ENCODE measurements around the gene ALOX15. TPM values are rescaled to one million over a fixed set of nuclear protein-coding genes. Genes with fewer than 3 reads are reported as not detected.
"Not testable (repeated sequence)": the region's sequence is repeated elsewhere in the genome, so short reads cannot be mapped to it uniquely, and the experiment has no call there.

The ALOX15 gene, protein sequence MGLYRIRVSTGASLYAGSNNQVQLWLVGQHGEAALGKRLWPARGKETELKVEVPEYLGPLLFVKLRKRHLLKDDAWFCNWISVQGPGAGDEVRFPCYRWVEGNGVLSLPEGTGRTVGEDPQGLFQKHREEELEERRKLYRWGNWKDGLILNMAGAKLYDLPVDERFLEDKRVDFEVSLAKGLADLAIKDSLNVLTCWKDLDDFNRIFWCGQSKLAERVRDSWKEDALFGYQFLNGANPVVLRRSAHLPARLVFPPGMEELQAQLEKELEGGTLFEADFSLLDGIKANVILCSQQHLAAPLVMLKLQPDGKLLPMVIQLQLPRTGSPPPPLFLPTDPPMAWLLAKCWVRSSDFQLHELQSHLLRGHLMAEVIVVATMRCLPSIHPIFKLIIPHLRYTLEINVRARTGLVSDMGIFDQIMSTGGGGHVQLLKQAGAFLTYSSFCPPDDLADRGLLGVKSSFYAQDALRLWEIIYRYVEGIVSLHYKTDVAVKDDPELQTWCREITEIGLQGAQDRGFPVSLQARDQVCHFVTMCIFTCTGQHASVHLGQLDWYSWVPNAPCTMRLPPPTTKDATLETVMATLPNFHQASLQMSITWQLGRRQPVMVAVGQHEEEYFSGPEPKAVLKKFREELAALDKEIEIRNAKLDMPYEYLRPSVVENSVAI
- under 1 TPM; 0.17 to 0.36 (median 0.32) TPM for polyA plus RNA-seq (ENCODE audit: insufficient read length in 3 of 3)
- long read RNA-seq, donor 1 = 0 reads
- long read RNA-seq, donor 2 = 0 reads
- long read RNA-seq, donor 3 = 0 reads
- long read RNA-seq, donor 4 = 0 reads
- long read RNA-seq, donor 5 = 0 reads
- long read RNA-seq, donor 6 = 0 reads
- long read RNA-seq, donor 7 = 0 reads
- long read RNA-seq, donor 8 = 0 reads
- long read RNA-seq, donor 9 = 0 reads
- long read RNA-seq, donor 10 = 0 reads
- long read RNA-seq, donor 11 = 0 reads
- long read RNA-seq, donor 12 = 0 reads
- long read RNA-seq, donor 13 = 0 reads
- long read RNA-seq, donor 14 = 0 reads
- long read RNA-seq, donor 15 = 0 reads
- long read RNA-seq, donor 16 = 0 reads

DNA sequence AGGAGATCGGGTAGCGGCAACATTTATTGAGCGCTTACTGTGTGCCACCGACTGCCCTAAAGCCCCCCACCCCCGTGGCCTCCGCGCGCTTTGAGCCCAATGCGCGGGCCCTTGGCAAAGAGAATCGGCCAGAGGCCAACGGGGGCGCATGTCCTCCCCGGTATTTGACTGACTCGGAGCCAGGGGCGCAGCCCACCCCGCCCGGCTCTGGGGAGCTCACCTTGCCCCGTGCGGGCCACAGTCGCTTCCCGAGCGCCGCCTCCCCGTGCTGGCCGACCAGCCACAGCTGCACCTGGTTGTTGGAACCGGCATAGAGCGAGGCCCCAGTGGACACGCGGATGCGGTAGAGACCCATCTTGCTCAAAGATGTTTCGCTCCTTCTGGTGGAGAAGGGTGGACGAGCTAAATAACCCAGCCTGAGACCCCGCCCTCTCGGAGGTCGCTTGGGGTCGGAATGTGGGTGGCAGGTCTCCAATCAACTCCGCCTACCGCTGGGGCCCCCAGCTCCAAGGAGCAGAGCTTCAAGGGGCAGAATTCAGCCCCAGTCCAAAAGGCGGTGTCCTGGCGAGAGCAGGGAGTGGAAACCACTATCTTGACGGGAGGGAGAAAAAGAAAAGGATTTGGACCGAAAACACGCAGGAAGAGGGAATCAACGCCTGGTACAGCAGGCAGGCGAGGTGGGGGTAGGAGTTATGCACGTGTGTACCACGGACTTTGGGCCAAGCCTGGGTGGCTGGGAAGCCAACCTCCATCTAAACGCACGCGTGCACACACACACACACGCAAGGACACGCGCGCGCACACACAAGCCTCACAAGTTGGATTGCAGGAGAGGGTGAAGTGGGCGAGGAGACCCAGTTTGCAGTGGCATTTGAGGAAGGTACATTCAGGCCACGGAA lies at the start of gene ALOX15:
Gene ALOX15 (minus strand): TSS at position 382 of the 899 bp plus-strand sequence. CDS start 27 bp downstream, at position 355.
- DNase-seq (ENCODE audit: extremely low read depth in 1 of 11, low read depth in 9 of 11, low spot score in 4 of 11) = no peak

DNA sequence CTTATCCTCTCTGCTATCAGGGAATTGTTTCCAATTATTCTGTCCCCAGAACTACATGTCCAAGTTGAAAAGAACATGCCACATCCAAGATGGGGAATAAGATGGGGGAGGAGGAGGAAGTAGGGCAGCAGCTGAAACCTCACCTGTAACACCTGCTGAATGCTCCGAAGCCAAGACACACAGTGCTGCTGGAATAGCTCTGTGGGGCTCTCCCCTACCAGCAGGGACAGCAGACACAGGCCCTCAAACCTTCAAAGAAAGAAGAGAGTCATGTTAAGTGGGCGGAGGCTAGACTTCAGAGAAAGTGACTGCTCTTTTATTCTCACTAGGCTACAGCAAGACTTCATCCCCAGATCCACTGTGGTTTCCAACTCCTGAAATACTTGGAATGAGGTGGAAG lies 49.3 kb upstream of the ALOX15 start:
- DNase-seq (ENCODE audit: extremely low read depth in 1 of 11, low read depth in 9 of 11, low spot score in 4 of 11) = no peak

DNA sequence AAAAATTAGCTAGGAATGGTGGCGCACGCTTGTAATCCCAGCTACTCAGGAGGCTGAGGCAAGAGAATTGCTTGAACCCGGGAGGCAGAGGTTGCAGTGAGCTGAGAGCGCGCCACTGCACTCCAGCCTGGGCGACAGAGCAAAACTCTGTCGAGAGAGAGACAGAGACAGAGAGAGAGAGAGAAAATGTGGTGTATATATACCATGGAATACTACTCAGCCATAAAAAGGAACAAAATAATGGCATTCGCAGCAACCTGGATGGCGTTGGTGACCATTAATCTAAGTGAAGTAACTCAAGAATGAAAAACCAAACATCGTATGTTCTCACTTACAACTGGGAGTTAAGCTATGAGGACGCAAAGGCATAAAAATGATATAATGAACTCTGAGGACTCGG lies 48.4 kb upstream of the ALOX15 start:
- not testable (repeated sequence) for DNase-seq (ENCODE audit: extremely low read depth in 1 of 11, low read depth in 9 of 11, low spot score in 4 of 11)

DNA sequence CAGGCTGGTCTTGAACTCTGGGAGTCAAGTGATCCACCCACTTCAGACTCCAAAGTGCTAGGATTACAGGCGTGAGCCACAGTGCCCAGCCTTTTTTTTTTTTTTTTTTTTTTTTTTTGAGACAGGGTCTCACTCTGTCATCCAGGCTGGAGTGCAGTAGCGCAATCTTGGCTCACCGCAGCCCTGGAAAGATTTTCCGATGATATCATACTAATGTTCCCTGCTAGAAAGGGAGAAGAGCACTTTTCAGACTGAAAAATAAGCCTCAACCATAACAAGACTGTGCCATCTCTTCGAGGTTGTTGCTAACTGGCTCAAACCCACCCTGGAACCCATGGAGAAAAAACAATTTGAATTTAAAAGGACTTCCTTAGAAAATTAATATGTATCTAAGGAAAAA lies 42.3 kb upstream of the ALOX15 start:
- DNase-seq (ENCODE audit: extremely low read depth in 1 of 11, low read depth in 9 of 11, low spot score in 4 of 11) = not testable (repeated sequence)

DNA sequence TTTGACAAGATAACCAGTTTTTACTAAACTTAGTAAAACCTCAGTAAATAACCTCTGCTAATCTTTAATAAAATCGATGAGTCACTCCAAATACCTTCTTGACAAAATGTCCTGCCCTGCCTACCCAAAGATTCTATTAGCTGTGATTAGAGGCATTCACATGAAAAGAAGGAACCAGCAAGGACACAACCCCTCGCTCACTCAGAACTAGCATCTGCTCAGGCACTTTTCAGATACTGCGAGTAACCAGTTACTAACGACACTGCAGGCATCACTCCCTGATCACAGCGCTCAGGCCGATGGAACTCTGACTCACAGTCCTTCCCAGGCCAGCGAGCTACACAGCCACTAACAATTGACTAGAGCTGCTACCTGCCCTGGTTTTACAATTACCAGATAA lies 38.2 kb upstream of the ALOX15 start:
- no peak for DNase-seq (ENCODE audit: extremely low read depth in 1 of 11, low read depth in 9 of 11, low spot score in 4 of 11)

DNA sequence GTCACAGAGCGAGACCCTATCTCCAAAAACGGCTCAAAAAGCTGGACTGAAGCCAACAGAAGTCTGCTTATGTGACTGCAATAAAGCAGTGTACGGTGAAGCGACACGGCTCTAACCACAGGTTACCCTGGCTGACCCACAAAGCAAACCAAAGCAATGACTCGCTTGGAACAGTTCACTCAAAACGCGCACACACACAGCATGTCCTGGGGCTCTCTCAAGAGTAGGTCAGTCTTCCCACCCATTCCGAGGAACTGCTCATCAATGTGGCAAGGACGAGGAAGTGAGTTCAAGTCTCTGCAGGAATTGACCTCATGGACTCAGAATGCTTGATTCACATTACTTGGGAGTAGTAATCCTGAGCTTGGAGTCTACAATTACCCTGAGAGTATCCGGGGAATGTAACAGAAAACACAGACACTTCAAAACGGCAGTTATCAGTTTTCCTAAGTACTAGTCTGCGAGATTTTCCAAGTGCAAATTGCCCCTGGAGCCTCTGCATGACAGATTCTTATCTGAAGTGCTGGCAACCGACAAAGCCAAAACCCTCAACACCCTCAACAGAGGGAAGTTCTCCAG lies 37.1 kb upstream of the ALOX15 start:
- no peak for DNase-seq (ENCODE audit: extremely low read depth in 1 of 11, low read depth in 9 of 11, low spot score in 4 of 11)

DNA sequence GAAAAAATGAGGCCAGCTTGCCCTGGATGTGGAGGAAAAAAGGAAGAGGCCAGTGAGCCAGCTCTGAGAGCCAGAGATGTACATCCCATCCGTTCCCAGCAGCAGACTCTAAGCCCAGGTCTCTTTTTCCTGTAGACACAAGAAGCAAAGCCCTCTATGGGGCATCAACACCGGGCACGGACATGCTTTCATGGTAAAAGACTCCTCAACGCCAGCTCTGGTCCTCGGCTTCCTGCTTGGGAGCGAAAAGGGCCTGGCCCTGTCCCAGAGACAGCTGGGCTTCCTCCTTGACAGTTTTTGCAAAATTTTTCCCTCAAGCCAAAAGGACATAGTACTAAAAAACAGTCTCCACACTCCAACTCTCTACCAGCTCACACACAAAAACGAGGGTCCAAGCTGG lies 35.3 kb upstream of the ALOX15 start:
- no peak for DNase-seq (ENCODE audit: extremely low read depth in 1 of 11, low read depth in 9 of 11, low spot score in 4 of 11)

DNA sequence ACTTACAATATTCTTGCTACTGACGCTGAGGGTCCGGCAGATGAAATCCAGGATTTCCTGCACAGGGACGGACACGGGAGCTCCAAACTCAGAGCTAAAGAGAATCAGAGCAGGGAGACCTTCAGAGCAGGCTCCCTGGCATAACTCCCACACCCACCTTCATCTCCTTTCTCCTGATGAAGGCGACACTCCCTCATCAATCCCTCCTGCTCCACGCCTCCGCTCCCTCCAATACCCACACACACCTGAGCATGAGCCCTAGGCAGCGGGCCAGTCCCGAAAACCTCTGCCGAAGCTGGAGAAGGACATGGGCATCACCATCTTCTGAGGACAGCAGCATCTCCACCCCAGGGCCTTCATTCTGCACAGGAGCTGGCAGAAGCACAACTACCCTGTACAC lies 34.3 kb upstream of the ALOX15 start:
- no peak for DNase-seq (ENCODE audit: extremely low read depth in 1 of 11, low read depth in 9 of 11, low spot score in 4 of 11)

DNA sequence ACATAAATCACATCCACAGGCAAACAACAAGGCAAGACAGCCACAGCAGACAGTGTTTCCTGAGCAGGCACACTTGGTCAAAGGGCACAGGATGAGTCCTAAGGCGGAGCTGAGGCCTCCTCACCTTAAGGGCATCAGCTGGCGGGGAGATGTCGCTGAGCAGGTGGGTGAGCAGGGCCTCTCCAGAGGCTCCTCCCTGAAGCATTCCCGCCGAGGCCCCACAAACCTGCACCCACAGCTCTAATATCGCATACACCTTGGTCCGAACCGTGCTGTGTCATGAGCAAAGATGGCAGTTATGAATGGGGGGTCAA lies 33.2 kb upstream of the ALOX15 start:
- DNase-seq (ENCODE audit: extremely low read depth in 1 of 11, low read depth in 9 of 11, low spot score in 4 of 11) = no peak

DNA sequence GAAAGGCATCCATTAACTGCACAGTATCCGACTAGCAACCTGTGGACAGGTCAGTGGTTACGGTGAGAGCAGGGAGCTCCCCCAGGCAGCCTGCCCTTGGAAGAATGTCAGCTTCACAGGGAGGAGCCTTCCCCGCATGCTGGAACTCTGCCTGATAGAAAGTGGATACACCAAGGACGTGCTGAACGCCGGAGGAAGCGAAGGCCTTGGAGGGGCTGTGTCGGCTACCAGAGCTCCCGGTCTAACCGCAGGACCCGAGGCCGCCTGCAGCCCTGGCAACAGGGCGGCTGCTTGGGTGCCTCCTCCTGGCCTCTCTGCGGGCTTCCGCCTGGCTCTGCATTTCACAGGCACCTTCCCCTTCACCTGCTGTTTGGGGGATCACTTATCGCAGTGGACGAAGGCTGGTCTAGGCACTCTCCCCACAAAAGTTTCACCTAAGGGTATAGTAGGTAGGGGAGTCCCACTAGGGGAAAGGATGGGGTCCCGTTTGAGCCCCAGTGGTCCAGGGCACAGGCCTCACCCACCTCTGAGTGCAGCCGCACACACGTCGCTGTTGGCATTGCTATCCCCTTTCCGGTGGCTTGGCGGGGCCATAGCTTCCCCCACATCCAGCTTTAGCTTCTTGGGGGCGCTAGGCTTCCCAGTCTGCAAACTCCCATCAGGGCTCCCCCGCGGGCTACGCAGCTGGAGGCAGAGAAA lies 32.7 kb upstream of the ALOX15 start:
- peak in 1 of 11 donors; percentile 15 for DNase-seq (ENCODE audit: extremely low read depth in 1 of 11, low read depth in 9 of 11, low spot score in 4 of 11)

DNA sequence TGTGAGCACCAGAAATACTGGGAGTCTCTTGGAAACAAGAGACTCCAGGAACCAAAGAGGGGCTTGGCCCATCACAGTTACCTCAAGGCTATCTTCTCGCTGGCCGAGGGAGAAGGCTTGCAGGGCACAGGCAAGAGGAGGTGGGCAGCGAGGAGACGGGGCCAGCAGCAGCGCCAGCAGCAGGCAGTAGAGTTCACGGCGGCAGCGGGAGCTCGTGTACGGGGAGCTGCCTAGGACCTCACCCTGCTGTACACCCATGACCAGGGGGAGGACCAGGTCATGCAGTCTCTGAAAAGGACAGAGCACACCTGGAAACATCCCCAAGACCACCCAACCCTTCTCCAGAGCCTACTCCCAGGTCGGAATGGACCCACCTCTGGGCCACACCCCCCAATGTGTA lies 31.7 kb upstream of the ALOX15 start:
- DNase-seq (ENCODE audit: extremely low read depth in 1 of 11, low read depth in 9 of 11, low spot score in 4 of 11) = no peak

DNA sequence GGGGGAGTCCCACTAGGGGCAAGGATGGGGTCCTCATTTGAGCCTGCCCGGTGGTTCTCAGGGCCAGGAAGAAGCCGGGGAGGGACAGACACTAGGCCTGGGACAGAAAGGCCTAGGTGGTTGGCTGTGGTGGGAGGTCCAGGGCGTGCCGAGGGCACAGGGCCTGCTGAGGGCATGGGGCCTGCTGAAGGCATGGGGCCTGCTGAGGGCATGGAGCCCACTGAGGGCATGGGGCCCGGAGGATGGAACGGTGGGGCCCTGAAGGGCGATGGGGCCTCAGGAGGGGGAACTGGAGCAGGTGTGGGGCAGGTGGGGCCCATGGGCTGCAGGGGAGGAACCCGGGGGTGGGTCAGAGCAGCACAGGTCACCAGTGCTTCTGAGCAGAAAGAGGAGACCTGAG lies 31.3 kb upstream of the ALOX15 start:
- no peak for DNase-seq (ENCODE audit: extremely low read depth in 1 of 11, low read depth in 9 of 11, low spot score in 4 of 11)

DNA sequence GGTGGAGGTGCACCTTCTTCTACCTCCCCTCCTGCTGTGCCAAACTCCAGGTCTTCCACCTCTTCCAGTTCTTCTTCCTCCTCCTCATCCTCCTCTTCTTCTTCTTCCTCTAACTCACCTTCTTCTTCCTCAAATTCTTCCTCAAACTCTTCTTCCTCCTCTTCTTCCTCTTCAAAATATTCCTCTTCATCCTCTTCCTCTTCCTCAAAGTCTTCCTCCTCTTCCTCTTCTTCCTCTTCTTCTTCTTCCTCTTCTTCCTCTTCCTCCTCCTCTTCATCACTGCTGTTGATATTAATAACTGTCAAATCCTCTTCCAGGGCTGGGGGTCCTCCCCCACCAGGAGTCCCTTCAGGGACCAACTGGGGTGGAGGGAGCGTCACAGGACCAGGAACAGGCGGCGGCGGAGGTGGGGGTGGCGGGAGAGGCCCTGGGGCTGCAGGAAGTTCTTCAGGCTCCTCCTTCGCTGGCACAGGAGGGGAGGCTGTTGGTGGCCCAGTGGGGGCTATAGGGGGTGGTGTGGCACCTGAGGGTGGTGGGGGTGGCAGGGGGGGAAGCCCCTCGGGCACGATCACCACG lies 30.7 kb upstream of the ALOX15 start:
- no peak for DNase-seq (ENCODE audit: extremely low read depth in 1 of 11, low read depth in 9 of 11, low spot score in 4 of 11)

DNA sequence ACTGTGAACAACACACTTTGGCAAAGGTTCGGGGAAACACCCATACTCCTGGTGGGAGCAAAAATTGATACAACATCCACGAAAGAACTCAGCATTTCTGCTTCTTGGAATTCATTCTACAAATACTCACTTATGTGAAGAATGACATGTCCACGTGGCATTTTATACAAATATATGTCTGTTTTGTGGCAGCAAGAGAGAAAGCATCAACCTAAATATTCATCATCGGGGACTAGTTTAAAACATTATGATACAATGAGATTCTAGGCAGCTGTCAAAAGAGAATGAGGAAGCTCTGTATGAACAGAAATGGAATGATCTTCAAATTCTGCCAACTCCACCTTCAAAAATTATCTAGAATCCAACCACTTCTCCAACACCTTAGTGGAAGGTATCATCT lies 25.7 kb upstream of the ALOX15 start:
- DNase-seq (ENCODE audit: extremely low read depth in 1 of 11, low read depth in 9 of 11, low spot score in 4 of 11) = no peak

DNA sequence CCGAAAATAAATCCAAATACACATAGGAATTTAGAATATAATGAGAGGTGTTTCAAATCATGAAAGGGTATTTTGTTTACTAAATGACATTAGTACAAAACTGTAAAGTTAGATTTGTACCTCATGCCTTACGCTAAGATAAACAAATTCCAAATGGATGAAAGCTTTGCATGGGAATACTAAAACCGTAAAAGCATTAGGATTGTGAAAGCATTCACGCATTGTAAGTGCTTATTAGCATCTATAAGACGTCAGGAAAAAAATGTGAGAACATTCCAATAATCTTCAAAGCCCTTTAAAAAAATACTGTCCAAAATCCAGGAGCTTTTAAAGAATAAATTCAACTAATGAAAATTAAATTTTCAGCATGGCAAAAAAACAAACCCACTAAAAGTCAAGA lies 24.8 kb upstream of the ALOX15 start:
- DNase-seq (ENCODE audit: extremely low read depth in 1 of 11, low read depth in 9 of 11, low spot score in 4 of 11) = no peak

DNA sequence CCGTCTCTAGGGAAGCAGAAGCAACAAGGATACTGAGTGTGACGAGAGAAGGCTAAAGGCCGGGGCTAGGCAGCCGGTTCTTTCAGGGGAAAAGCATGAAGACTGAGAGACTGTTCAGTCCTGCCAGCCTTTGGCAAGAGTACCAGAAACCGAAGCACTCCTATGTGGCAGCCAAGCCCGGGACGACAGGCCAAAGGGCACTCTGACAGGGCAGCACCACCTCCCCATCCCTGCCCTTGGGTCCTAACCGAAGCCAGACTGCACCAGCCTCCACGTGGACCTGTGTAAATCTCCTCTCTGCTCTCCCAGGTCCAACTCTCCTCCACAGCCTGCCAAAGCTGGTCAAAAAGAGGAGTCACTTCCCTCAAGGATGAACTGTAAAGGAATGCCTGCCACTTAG lies 23.5 kb upstream of the ALOX15 start:
- no peak for DNase-seq (ENCODE audit: extremely low read depth in 1 of 11, low read depth in 9 of 11, low spot score in 4 of 11)

DNA sequence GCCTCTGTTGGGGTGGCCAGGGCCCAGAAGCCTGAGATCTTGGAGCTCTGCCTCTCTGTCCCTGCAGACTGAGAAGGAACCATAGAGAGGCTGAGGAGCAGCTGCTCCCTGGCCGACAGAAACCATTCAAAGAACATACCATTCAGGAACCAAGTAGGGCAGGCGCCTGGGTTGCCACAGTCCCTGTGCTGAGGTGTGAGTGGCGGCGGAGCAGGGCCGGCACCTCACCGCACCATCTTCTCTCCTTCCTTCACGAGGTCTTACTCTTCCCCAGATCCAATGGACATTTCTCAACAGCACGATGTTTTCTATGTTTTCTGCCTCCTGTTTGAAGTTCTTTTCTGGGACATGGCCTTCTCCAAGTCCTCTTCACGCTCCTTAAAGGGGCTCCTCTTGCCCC lies 22.8 kb upstream of the ALOX15 start:
- no peak for DNase-seq (ENCODE audit: extremely low read depth in 1 of 11, low read depth in 9 of 11, low spot score in 4 of 11)

DNA sequence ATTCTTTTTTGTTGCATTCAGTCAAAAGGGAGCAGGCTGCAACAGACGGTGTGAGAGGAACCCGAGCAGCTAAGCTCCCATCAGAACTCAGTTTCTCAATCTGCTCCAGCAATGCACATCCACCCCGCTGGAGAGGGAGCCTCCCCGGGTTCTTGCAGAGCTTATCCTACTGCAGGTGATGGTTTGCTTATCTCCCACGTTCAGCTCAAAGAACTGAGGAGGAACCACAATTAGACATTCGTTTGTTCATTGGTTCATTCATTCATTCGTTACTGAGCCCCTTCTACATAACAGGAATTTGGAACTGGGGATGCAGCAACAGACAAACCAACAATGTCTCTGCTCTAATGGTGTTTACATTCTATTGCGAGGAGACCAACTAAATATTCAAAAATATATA lies 22.2 kb upstream of the ALOX15 start:
- DNase-seq (ENCODE audit: extremely low read depth in 1 of 11, low read depth in 9 of 11, low spot score in 4 of 11) = no peak
